HEK293T (cell line): Measurements from ENCODE around the gene RAD18.

Experiments
- ELF4 ChIP-seq: fragments of 450-650 bp; IDR thresholded peaks from 2 replicates; pipeline ENCODE4 v1.6.1; 2017; ENCODE audit warnings: antibody characterized with exemption
- NFRKB ChIP-seq: fragments of 450-650 bp; IDR thresholded peaks from 2 replicates; pipeline ENCODE4 v1.6.1; 2016; ENCODE audit warnings: mild to moderate bottlenecking, moderate library complexity
- PKNOX1 ChIP-seq: fragments of 450-650 bp; IDR thresholded peaks from 2 replicates; pipeline ENCODE4 v1.6.1; 2016
- SUZ12 ChIP-seq: fragments of 450-650 bp; IDR thresholded peaks from 2 replicates; pipeline ENCODE4 v1.6.1; 2016; ENCODE audit warnings: mild to moderate bottlenecking
- TARDBP ChIP-seq: fragments of 450-650 bp; IDR thresholded peaks from 2 replicates; pipeline ENCODE4 v1.6.1; 2016
- ZNF384 ChIP-seq: fragments of 450-650 bp; IDR thresholded peaks from 2 replicates; pipeline ENCODE4 v1.6.1; 2016

GRCh38 chr3:8967553-8967952, 4.3 kb upstream of the RAD18 start:
- TF ChIP-seq PKNOX1 (no peak), TARDBP (no peak), ELF4 (no peak), ZNF384 (no peak), NFRKB (no peak), SUZ12 (no peak)
